KMS-11 (cell line): ENCODE data around the gene ORM1.
A peak's percentile ranks its signal among the peaks of the same experiment; 100 is the strongest.

Experiments
- H2AFZ ChIP-seq: fragments of 200-600 bp; sonication (generic); 2 replicates; pipeline ENCODE4 v1.6.1; 2016; ENCODE audit warnings: antibody characterized with exemption, mixed run types, low read depth
- H3K27ac ChIP-seq: fragments of 200-600 bp; sonication (generic); 2 replicates; pipeline ENCODE4 v1.6.1; 2016; ENCODE audit warnings: mild to moderate bottlenecking, mixed run types
- H3K27me3 ChIP-seq: fragments of 200-600 bp; sonication (generic); 2 replicates; pipeline ENCODE4 v1.6.1; 2017; ENCODE audit warnings: mild to moderate bottlenecking, low read depth, mixed run types, moderate library complexity; ENCODE audit not compliant: insufficient read depth
- H3K36me3 ChIP-seq: fragments of 200-600 bp; sonication (generic); 2 replicates; pipeline ENCODE4 v1.6.1; 2017; ENCODE audit warnings: mild to moderate bottlenecking, mixed run types; ENCODE audit not compliant: insufficient read depth
- H3K4me1 ChIP-seq: fragments of 200-600 bp; sonication (generic); 2 replicates; pipeline ENCODE4 v1.6.1; 2016; ENCODE audit warnings: mild to moderate bottlenecking, low read depth, mixed run types; ENCODE audit not compliant: poor library complexity, severe bottlenecking
- H3K4me2 ChIP-seq: fragments of 200-600 bp; sonication (generic); 2 replicates; pipeline ENCODE4 v1.7.0; 2016; ENCODE audit warnings: mild to moderate bottlenecking, mixed run types
- H3K4me3 ChIP-seq: fragments of 200-600 bp; sonication (generic); IDR thresholded peaks from 2 replicates; pipeline ENCODE4 v1.6.1; 2017; ENCODE audit warnings: low read depth, low read length, mixed read lengths; ENCODE audit not compliant: insufficient read depth
- H3K79me2 ChIP-seq: fragments of 200-600 bp; sonication (generic); 2 replicates; pipeline ENCODE4 v1.6.1; 2016; ENCODE audit warnings: low read depth, mixed run types; ENCODE audit not compliant: insufficient read depth
- H3K9ac ChIP-seq: fragments of 200-600 bp; sonication (generic); 2 replicates; pipeline ENCODE4 v1.6.1; 2016; ENCODE audit warnings: mild to moderate bottlenecking, mixed run types
- H4K20me1 ChIP-seq: fragments of 200-600 bp; sonication (generic); 2 replicates; pipeline ENCODE4 v1.6.1; 2016; ENCODE audit warnings: mild to moderate bottlenecking, mixed run types; ENCODE audit not compliant: insufficient read depth
- TF ChIP-seq, protein P1 (sequence below): fragments of 200-600 bp; sonication (generic); conservative IDR thresholded peaks from 2 replicates; pipeline ENCODE4 v1.6.1; 2017; ENCODE audit warnings: low read depth, mild to moderate bottlenecking, antibody characterized with exemption, low read length, moderate library complexity, mixed read lengths

The ORM1 gene

DNA sequence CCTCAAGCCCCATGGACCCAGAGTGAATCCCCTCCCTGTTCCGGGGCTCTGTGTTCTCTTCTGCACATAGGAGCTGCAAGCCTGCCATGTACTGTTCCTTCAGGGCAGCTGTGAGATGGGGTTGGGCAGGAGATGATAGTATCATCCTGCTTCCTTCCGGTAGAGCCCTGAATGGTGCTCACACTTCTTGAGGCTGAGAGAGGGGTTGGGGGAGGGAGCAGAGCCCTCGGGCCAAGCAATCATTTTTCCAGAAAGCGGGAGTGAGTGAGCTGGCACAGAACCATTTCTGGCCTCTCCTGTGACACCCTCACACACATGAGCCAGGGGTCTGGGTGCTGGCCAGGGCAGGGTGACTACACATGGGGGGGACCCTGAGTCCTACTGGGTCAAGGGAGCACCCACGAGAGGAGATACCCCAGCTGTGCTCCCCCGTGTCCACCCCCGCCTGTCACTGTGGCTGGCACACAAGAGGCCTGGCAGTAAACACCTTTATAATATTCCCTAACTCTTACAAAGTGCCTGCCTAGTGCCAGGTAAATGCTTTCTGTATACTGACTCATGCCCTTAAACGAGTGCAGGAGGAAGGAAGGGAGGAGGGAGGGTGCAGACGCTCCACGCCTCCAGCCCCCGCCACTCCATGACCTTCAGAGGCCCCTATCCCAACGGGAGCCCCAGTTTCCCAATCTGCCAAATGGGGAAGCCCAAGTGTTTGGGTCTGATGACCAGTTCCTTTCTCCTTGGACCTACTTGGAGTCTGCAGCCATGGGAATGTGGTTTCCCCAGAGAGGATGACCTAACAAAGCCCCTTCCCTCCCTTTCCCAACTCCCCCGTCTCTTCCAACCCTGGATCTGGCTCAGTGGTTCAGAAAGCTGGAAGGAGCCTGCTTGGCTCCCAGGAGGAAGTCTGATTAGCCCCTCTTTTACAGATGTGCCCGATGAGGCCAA, 49.3 kb downstream of the ORM1 start:
- Histone ChIP-seq H4K20me1 (no peaks in the 10 kb centered on the region), H3K27ac (0 out of 2 replicates have a peak overlapping the region, but pooled peaks have one; percentile 7), H3K9ac (no peak overlapping the region), H3K4me2 (no peak overlapping the region), H3K79me2 (peaks cover 19% of the 10 kb centered on the region; the same call in 1 of the 2 replicates), H3K4me1 (peaks cover 81% of the 10 kb centered on the region), H3K27me3 (no peaks in the 10 kb centered on the region), H3K4me3 (no peak overlapping the region), H2AFZ (no peak overlapping the region), H3K36me3 (peaks cover 4% of the 10 kb centered on the region; the same call in 1 of the 2 replicates)
- TF ChIP-seq, protein P1, sequence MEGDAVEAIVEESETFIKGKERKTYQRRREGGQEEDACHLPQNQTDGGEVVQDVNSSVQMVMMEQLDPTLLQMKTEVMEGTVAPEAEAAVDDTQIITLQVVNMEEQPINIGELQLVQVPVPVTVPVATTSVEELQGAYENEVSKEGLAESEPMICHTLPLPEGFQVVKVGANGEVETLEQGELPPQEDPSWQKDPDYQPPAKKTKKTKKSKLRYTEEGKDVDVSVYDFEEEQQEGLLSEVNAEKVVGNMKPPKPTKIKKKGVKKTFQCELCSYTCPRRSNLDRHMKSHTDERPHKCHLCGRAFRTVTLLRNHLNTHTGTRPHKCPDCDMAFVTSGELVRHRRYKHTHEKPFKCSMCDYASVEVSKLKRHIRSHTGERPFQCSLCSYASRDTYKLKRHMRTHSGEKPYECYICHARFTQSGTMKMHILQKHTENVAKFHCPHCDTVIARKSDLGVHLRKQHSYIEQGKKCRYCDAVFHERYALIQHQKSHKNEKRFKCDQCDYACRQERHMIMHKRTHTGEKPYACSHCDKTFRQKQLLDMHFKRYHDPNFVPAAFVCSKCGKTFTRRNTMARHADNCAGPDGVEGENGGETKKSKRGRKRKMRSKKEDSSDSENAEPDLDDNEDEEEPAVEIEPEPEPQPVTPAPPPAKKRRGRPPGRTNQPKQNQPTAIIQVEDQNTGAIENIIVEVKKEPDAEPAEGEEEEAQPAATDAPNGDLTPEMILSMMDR, result no peak

DNA sequence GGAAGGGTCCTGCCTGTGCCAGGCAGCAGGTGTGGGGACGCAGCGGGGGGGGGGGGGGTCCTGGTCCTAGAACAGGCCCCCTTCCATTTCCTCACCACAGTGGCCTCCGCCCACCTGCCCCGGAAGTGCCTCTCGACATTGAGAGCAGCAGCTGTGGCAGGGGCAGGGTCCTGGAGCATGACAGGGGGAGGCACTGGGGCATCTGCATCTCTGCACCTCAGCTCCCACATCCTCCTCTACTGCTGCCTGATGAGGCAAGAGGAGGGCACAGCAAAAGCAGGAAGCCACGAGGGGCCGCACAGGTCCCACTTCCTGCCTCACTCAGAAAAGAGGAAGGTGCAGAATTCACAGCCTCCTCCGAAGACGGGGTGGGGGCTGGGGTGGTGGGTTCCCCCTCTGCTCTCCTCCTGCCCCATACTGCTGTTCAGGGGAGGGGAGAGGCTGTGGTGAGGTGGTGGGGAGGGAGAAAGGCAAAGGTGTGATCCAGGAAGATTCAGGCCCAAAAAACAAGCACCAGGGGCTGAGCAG, 50.1 kb downstream of the ORM1 start:
- Histone ChIP-seq H3K27ac (peak overlapping the region; percentile 50; the same call in 1 of the 2 replicates), H3K4me2 (no peak overlapping the region), H3K9ac (peak overlapping the region; percentile 16; the same call in 1 of the 2 replicates)

DNA sequence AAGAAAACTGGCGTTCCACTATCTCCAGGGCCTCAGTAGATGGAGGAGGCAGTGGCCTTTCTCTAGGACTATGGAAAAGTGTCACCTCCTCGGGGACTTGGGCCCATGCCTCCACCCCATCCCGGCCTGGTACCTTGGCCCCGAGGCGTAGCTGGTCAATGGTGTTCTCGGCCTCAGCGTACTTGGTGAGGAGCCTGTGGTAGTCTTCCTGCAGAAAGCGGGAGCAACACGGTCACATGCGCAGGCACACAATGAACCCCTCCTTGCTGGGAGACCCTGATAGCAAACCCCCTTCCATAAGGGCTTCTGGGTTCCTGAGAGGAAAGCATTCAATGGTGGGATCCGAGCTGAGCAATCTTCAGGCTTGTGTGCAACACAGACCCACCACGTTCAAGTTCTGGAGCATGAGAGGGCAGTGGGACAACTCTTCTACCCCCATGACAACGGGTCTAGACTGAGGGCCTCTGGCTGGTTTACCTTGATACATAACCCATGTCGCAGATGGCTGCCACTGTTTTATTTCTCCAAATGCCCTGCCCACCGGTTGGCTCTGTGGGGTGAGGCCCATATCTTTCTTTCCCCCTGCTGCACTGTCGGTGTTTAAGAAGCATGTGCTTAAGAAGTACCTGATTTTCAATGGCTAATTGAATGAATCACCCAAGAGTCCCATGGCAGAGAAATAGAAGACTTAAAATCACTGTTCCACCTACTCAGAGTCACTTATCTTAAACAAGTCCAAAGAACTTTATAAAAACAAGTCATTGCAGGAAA, 51.2 kb downstream of the ORM1 start:
- Histone ChIP-seq H3K4me1 (peaks cover 62% of the 10 kb centered on the region), H4K20me1 (no peaks in the 10 kb centered on the region), H3K4me2 (no peak overlapping the region), H3K4me3 (no peak overlapping the region), H3K36me3 (peaks cover 4% of the 10 kb centered on the region; the same call in 1 of the 2 replicates), H3K9ac (no peak overlapping the region; the same call in 1 of the 2 replicates), H3K27me3 (no peaks in the 10 kb centered on the region), H3K27ac (peak overlapping the region; percentile 50; the same call in 1 of the 2 replicates), H2AFZ (no peak overlapping the region), H3K79me2 (peaks cover 34% of the 10 kb centered on the region)
- TF ChIP-seq, protein P1, result no peak

More for the DNA sequence above, 50.1 kb downstream of the ORM1 start:
- TF ChIP-seq, protein P1, result no peak
- Histone ChIP-seq H3K36me3 (peaks cover 4% of the 10 kb centered on the region; the same call in 1 of the 2 replicates), H3K4me3 (no peak overlapping the region), H3K4me1 (peaks cover 74% of the 10 kb centered on the region), H4K20me1 (no peaks in the 10 kb centered on the region), H3K27me3 (no peaks in the 10 kb centered on the region), H2AFZ (no peak overlapping the region), H3K79me2 (peaks cover 22% of the 10 kb centered on the region; the same call in 1 of the 2 replicates)

DNA sequence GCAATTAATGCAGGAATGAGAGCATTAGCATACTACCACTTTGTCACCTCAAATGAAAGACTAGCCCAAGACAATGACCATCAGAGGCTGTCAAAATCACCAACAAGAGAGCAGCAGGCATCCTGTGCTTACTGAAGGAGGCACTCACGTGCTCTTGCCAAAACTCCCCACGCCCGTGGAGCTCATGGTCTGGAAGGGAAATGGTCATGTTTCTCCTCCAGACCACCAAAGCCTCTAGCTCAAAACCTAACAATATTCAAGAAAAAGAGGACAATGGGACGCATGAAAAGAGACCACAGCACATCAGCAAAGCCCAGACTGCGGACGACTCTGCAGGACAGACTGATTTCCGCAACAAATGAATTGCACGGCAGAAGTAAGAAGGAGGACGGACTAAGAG, 52.0 kb downstream of the ORM1 start:
- Histone ChIP-seq H2AFZ (no peak overlapping the region), H3K9ac (no peak overlapping the region), H3K27ac (no peak overlapping the region; the same call in 1 of the 2 replicates), H3K4me1 (peaks cover 54% of the 10 kb centered on the region), H3K4me3 (no peak overlapping the region), H3K36me3 (peaks cover 8% of the 10 kb centered on the region; the same call in 1 of the 2 replicates), H3K79me2 (peaks cover 35% of the 10 kb centered on the region), H4K20me1 (no peaks in the 10 kb centered on the region), H3K4me2 (no peak overlapping the region), H3K27me3 (no peaks in the 10 kb centered on the region)
- TF ChIP-seq, protein P1, result no peak
